Chondrocyte (in vitro differentiated cells): ENCODE results near the gene COLEC11. TPM values are rescaled to one million over a fixed set of nuclear protein-coding genes. Genes with fewer than 3 reads are reported as not detected.
"Not testable (repeated sequence)": the region's sequence is repeated elsewhere in the genome, so short reads cannot be mapped to it uniquely, and the experiment has no call there.

ENCODE experiments used
- DNase-seq: peaks from one replicate; pipeline ENCODE4 v3.0.0; 2021; ENCODE audit warnings: mixed read lengths, low spot score
- H3K27ac Mint-ChIP-seq: one replicate; pipeline ENCODE4 v1.8.0; 2021; ENCODE audit warnings: mild to moderate bottlenecking, moderate library complexity, mixed read lengths; ENCODE audit not compliant: unreplicated experiment
- H3K27me3 Mint-ChIP-seq: 2 replicates; pipeline ENCODE4 v1.8.0; 2021; ENCODE audit warnings: low read depth, mixed read lengths
- H3K36me3 Mint-ChIP-seq: 2 replicates; pipeline ENCODE4 v1.8.0; 2021; ENCODE audit warnings: low read depth, mixed read lengths
- H3K4me1 Mint-ChIP-seq: 2 replicates; pipeline ENCODE4 v1.8.0; 2021; ENCODE audit warnings: low read depth, mild to moderate bottlenecking, mixed read lengths
- H3K4me3 Mint-ChIP-seq: one replicate; pipeline ENCODE4 v1.8.0; 2021; ENCODE audit warnings: mild to moderate bottlenecking, moderate library complexity, mixed read lengths; ENCODE audit not compliant: unreplicated experiment
- H3K9me3 Mint-ChIP-seq: 2 replicates; pipeline ENCODE4 v1.8.0; 2021; ENCODE audit warnings: low read depth, mixed read lengths
- total RNA-seq: library from RNA; stranded (reverse); gene quantifications from 3 replicates; pipeline ENCODE4 v1.2.1, GENCODE V29; 2021
- TF ChIP-seq, protein P1 (sequence below): fragments of 200-600 bp; sonication (generic); IDR thresholded peaks from 2 replicates; pipeline ENCODE4 v1.5.0; 2021; ENCODE audit warnings: antibody characterized with exemption, mild to moderate bottlenecking, moderate library complexity

The COLEC11 gene
- total RNA-seq, 1 donor from 2014 or later = not detected

- H3K27me3 Mint-ChIP-seq = no peaks in the 10 kb centered on the region
- peaks cover 11% of the 10 kb centered on the region for H3K9me3 Mint-ChIP-seq
- TF ChIP-seq, protein P1, sequence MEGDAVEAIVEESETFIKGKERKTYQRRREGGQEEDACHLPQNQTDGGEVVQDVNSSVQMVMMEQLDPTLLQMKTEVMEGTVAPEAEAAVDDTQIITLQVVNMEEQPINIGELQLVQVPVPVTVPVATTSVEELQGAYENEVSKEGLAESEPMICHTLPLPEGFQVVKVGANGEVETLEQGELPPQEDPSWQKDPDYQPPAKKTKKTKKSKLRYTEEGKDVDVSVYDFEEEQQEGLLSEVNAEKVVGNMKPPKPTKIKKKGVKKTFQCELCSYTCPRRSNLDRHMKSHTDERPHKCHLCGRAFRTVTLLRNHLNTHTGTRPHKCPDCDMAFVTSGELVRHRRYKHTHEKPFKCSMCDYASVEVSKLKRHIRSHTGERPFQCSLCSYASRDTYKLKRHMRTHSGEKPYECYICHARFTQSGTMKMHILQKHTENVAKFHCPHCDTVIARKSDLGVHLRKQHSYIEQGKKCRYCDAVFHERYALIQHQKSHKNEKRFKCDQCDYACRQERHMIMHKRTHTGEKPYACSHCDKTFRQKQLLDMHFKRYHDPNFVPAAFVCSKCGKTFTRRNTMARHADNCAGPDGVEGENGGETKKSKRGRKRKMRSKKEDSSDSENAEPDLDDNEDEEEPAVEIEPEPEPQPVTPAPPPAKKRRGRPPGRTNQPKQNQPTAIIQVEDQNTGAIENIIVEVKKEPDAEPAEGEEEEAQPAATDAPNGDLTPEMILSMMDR = no peak
Measured at GRCh38 chr2:3618367-3618766, 23.5 kb downstream of the COLEC11 start.

GRCh38 chr2:3619033-3619432, 24.1 kb downstream of the COLEC11 start:
- Mint-ChIP-seq H3K36me3 (peaks cover 5% of the 10 kb centered on the region), H3K4me3 (no peak overlapping the region), H3K4me1 (peaks cover 7% of the 10 kb centered on the region), H3K27me3 (no peaks in the 10 kb centered on the region), H3K9me3 (peaks cover 14% of the 10 kb centered on the region), H3K27ac (no peak overlapping the region)
- DNase-seq = no peak
- TF ChIP-seq, protein P1 = no peak

More at GRCh38 chr2:3618367-3618766, 23.5 kb downstream of the COLEC11 start:
- peaks cover 7% of the 10 kb centered on the region for H3K4me1 Mint-ChIP-seq
- no peak overlapping the region for H3K4me3 Mint-ChIP-seq
- peaks cover 5% of the 10 kb centered on the region for H3K36me3 Mint-ChIP-seq
- DNase-seq = no peak
- H3K27ac Mint-ChIP-seq = no peak overlapping the region

DNA sequence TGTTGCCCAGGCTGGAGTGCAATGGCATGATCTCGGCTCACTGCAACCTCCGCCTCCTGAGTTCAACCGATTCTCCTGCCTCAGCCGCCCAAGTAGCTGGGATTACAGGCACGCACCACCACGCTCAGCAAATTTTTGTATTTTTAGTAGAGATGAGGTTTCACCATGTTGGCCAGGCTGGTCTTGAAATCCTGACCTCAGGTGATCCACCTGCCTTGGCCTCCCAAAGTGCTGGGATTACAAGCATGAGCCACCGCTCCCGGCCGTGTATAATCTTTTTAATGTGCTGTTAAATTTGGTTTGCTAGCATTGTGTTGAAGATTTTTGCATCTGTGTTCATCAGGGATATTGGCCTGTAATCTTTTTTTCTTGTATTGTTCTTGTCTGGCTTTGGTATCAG, 24.7 kb downstream of the COLEC11 start:
- not testable (repeated sequence) for H3K27ac Mint-ChIP-seq, H3K4me3 Mint-ChIP-seq, DNase-seq, H3K36me3 Mint-ChIP-seq, H3K4me1 Mint-ChIP-seq, H3K27me3 Mint-ChIP-seq
- H3K9me3 Mint-ChIP-seq = peaks cover 14% of the 10 kb centered on the region

GRCh38 chr2:3620834-3621233, 25.9 kb downstream of the COLEC11 start:
- DNase-seq = no peak
- H3K4me3 Mint-ChIP-seq = no peak overlapping the region
- H3K4me1 Mint-ChIP-seq = peaks cover 7% of the 10 kb centered on the region
- H3K36me3 Mint-ChIP-seq = peaks cover 5% of the 10 kb centered on the region
- TF ChIP-seq, protein P1 = no peak
- H3K27me3 Mint-ChIP-seq = no peaks in the 10 kb centered on the region
- H3K9me3 Mint-ChIP-seq = peaks cover 11% of the 10 kb centered on the region
- peak overlapping the region; percentile 20 for H3K27ac Mint-ChIP-seq

GRCh38 chr2:3622967-3623366, 28.1 kb downstream of the COLEC11 start:
- Mint-ChIP-seq H3K27ac (no peak overlapping the region), H3K27me3 (no peaks in the 10 kb centered on the region), H3K4me1 (peaks cover 7% of the 10 kb centered on the region), H3K36me3 (peaks cover 2% of the 10 kb centered on the region), H3K9me3 (peaks cover 8% of the 10 kb centered on the region), H3K4me3 (no peak overlapping the region)
- TF ChIP-seq, protein P1 = no peak
- no peak for DNase-seq

- H3K9me3 Mint-ChIP-seq = peaks cover 8% of the 10 kb centered on the region
- H3K4me1 Mint-ChIP-seq = peaks cover 7% of the 10 kb centered on the region
- H3K36me3 Mint-ChIP-seq = peaks cover 2% of the 10 kb centered on the region
- H3K4me3 Mint-ChIP-seq = no peak overlapping the region
- H3K27ac Mint-ChIP-seq = no peak overlapping the region
- no peaks in the 10 kb centered on the region for H3K27me3 Mint-ChIP-seq
- TF ChIP-seq, protein P1 = no peak
- DNase-seq = no peak
Measured at GRCh38 chr2:3624059-3624794, 29.3 kb downstream of the COLEC11 start.
